ENCODE results near the gene SCD. TPM values are rescaled to one million over a fixed set of nuclear protein-coding genes. Genes with fewer than 3 reads are reported as not detected.

Gene SCD
- total RNA-seq, 4 donors from 2014 or later, result 226 to 2,147 (median 965) TPM

GRCh38 chr10:100374200-100374655 lies 27.2 kb downstream of the SCD start:
- TF ChIP-seq CTCF (IDR thresholded peaks at IDR 0.05; ENCODE audit: low read depth), result no peak

GRCh38 chr10:100377830-100378229 lies 30.8 kb downstream of the SCD start:
- TF ChIP-seq CTCF (IDR thresholded peaks at IDR 0.05; ENCODE audit: low read depth), result no peak

GRCh38 chr10:100380400-100380799 lies 33.4 kb downstream of the SCD start:
- no peak for TF ChIP-seq CTCF (IDR thresholded peaks at IDR 0.05; ENCODE audit: low read depth)

- no peak for TF ChIP-seq CTCF (IDR thresholded peaks at IDR 0.05; ENCODE audit: low read depth)
These were observed 35.5 kb downstream of the SCD start for GRCh38 chr10:100382553-100382952.

- TF ChIP-seq CTCF (IDR thresholded peaks at IDR 0.05; ENCODE audit: low read depth), result no peak
These were observed 36.2 kb downstream of the SCD start for GRCh38 chr10:100383251-100383650.

GRCh38 chr10:100391163-100392002 lies 44.4 kb downstream of the SCD start:
- TF ChIP-seq CTCF (IDR thresholded peaks at IDR 0.05; ENCODE audit: low read depth), result no peak

- no peak for TF ChIP-seq CTCF (IDR thresholded peaks at IDR 0.05; ENCODE audit: low read depth)
These were observed 45.6 kb downstream of the SCD start for GRCh38 chr10:100392686-100393003.

All from subcutaneous adipose tissue (tissue), 4 donors.